ENCODE results near the gene DHRS7C. TPM values are rescaled to one million over a fixed set of nuclear protein-coding genes. Genes with fewer than 3 reads are reported as not detected.

Gene DHRS7C, protein sequence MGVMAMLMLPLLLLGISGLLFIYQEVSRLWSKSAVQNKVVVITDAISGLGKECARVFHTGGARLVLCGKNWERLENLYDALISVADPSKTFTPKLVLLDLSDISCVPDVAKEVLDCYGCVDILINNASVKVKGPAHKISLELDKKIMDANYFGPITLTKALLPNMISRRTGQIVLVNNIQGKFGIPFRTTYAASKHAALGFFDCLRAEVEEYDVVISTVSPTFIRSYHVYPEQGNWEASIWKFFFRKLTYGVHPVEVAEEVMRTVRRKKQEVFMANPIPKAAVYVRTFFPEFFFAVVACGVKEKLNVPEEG
- not detected in 2 replicates for total RNA-seq

DNA sequence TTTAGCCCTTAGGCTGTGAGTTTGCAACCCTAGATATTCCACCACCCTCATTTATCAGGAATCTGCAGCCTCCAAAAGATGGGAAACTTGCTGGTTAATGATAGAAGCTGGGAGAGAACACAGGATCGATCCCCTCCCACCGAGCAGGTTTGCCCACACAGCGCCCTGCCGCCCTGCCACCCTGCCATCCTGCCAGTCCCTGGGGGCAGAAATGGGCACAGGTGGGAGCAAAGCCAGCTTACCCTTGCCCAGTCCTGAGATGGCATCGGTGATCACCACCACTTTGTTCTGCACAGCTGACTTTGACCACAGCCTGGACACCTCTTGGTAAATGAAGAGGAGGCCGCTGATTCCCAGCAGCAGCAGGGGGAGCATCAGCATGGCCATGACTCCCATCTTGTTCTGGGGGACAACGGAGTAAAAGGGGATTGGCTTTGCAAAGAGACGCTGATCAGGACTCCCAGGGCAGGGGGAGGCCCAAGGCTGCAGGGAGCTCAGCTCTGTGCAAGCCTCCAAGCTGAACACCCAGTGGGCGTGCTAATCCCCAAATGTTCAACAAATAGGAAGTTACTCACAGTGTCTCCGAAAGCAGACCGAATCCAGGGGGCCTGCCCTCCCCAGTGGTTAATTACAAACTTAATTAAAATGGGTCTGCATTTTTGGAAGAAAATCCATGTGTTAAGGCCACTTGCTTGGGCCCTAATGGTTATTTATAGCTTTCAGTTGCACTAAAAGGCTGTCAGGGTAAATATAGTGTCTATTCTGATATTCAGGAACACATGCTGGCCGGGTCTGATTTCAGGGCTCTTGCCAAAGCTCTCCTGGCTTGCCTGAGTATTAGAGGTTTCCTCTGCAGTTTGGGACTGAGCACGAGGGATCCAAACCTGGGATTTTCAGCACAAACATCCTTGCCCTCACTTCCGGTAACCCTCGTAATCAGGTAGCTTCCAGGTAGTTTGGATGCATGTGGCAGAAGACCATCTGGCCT is at the start of gene DHRS7C:
Gene DHRS7C (minus strand): TSS at position 704 of the 988 bp plus-strand sequence. CDS start 308 bp downstream, at position 396.

DNA sequence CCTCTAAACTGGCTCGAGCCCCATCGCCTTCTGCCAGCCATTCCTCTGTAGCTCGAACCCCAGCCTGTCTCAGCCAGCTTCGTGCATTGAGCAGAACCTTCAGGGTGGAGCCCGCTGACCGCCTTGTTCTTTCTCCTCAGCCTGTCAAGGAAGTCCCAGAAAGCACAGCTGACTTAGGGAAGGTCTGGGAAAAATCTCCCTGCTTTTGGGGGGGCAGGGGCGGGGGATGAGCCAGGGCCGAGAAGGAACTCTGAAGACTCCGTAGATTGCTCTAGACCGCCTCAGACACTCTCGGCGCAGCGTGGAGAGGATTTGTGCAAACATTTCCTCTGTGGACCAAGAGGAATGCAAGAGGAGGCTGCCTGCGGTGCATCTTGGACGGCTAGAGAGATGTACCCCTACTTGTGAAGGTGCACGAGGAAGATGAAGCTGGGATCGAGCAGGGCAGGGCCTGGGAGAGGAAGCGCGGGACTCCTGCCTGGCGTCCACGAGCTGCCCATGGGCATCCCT is 34.3 kb upstream of the DHRS7C start, which contains the start of gene GLP2R:
Gene GLP2R (plus strand): TSS at position 284 of the 510 bp plus-strand sequence. CDS start 140 bp downstream, at position 424.

DNA sequence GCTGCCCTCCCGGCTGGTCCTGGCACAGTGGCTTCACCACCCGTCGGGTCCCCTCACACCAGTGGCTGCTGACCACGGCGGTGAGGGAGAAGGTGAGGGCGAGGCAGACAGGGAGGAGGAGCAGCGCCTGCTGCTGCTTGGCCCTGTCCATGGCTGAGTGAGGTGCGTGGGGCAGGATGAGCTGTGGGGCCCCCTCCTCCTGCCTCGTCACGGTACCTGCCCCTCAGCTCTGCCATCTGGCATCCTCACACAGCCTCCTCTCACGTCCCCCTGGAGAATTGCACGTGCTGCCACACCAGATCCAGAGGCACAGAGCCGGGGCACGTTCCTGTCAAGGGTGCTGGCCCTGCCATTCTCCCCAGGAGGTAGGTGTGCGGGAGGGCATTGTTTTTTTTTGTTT is 30.5 kb upstream of the DHRS7C start, which contains the start of gene GSG1L2:
Gene GSG1L2 (minus strand): TSS at position 159 of the 400 bp plus-strand sequence. CDS start 8 bp downstream, at position 151.

Other genes starting within 250 kb of the DHRS7C start
- gene STX8, start 215.8 kb downstream of the DHRS7C start, total RNA-seq = 67.5 and 74.6 TPM in 2 replicates
- under 0.01 TPM in 1 of 2 replicates, not detected in the other for gene CFAP52, start 214.9 kb downstream of the DHRS7C start, total RNA-seq
- 0.79 and 2.3 TPM in 2 replicates for gene USP43, start 146.1 kb downstream of the DHRS7C start, total RNA-seq
- gene GSG1L2, start 30.5 kb upstream of the DHRS7C start, total RNA-seq = not detected in 2 replicates
- not detected in 2 replicates for gene GLP2R, start 34.3 kb upstream of the DHRS7C start, total RNA-seq
- gene RCVRN, start 113.7 kb upstream of the DHRS7C start, total RNA-seq = not detected in 2 replicates